ENCODE results near the gene CAPZA2. TPM values are rescaled to one million over a fixed set of nuclear protein-coding genes. Genes with fewer than 3 reads are reported as not detected.
A peak's percentile ranks its signal among the peaks of the same experiment; 100 is the strongest.

The CAPZA2 gene
- polyA plus RNA-seq, 2 of the 4 experiments (the other 2 are of a cell fraction), result 151 to 213 TPM

GRCh38 chr7:116876664-116877442, 14.5 kb downstream of the CAPZA2 start:
- Histone ChIP-seq H3K4me3 (no peak overlapping the region), H3K27ac (no peak overlapping the region), H3K4me2 (no peak overlapping the region), H3K4me1 (peaks cover 8% of the 10 kb centered on the region; the same call in 1 of the 3 replicates), H3K9me3 (no peaks in the 10 kb centered on the region)
- DNase-seq (ENCODE audit: low read depth in 1 of 2, low spot score in 1 of 2) (no peak), FAIRE-seq (no peak), ATAC-seq (peak; percentile 54 to 67; a peak in 3 of 6 replicates)
- CTCF ChIA-PET, result no interaction called here
- TF ChIP-seq ATOH8 (CRISPR knock-in tag; IDR thresholded peaks at IDR 0.05; ENCODE audit: low read depth) (no peak), RFX5 (IDR thresholded peaks at IDR 0.05) (no peak), PBX3 (IDR thresholded peaks at IDR 0.05) (no peak), ZC3H11A (IDR thresholded peaks at IDR 0.05) (no peak), EP300 (IDR thresholded peaks at IDR 0.05) (no peak), JUN (IDR thresholded peaks at IDR 0.05) (no peak), ZFP36 (IDR thresholded peaks at IDR 0.05; ENCODE audit: borderline replicate concordance, partially characterized antibody) (no peak)
- TF ChIP-seq, protein P1, sequence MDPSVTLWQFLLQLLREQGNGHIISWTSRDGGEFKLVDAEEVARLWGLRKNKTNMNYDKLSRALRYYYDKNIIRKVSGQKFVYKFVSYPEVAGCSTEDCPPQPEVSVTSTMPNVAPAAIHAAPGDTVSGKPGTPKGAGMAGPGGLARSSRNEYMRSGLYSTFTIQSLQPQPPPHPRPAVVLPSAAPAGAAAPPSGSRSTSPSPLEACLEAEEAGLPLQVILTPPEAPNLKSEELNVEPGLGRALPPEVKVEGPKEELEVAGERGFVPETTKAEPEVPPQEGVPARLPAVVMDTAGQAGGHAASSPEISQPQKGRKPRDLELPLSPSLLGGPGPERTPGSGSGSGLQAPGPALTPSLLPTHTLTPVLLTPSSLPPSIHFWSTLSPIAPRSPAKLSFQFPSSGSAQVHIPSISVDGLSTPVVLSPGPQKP (IDR thresholded peaks at IDR 0.05; ENCODE audit: low read depth, low read length), result no peak
- WGBS (ENCODE audit: missing lambda C conversion rate), result 87% methylated on average over 8 of the region's 8 CpGs
- POLR2A ChIA-PET, result no interaction called here

DNA sequence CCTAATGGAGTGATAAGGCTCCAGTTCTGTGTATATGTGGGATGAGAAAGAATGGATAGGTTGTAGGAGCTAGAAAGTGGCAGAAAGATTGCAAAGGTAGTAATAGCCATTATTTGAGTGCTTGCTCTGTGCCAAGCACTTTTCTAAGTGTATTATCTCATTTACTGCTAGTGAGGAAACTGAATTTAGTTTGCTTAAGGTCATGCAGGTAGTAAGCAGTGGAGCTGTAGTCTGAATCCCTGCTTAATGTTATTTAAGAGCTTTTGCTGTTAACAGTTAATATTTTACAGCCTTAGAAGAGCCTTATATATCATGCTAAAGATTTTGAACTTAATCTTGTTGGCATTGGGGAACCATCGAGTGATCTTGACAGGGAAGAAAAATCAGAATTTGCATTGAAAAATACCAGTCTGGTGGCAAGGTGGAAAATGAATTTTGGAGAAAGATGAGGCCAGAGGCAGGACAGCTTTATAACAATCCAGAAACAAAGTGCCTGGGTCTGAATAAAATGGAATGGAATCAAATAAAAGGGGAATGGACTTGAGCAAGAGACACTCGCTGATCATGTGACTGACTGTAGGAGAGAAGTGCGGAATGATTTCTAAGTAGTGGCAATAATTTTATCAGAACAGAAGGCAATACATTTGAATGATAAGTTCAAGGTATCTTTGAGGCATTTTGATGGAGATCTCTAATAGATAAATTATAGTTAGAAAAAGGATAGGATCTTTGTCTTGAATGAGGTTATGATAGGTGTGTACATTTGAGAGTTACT, 15.2 kb downstream of the CAPZA2 start:
- POLR2A ChIA-PET, result no interaction called here
- Histone ChIP-seq H3K4me1 (peaks cover 5% of the 10 kb centered on the region; the same call in 1 of the 3 replicates), H3K4me2 (no peak overlapping the region), H3K9me3 (no peaks in the 10 kb centered on the region), H3K4me3 (no peak overlapping the region), H3K27ac (no peak overlapping the region)
- CTCF ChIA-PET, result no interaction called here
- FAIRE-seq (no peak), DNase-seq (ENCODE audit: low read depth in 1 of 2, low spot score in 1 of 2) (no peak), ATAC-seq (no peak)
- 94% methylated on average over 3 of the region's 3 CpGs for WGBS (ENCODE audit: missing lambda C conversion rate)
- TF ChIP-seq TFCP2L1 (CRISPR knock-in tag; IDR thresholded peaks at IDR 0.05), result no peak
- TF ChIP-seq SMC3 (IDR thresholded peaks at IDR 0.05), result no peak
- no peak for TF ChIP-seq BHLHE40 (IDR thresholded peaks at IDR 0.05; ENCODE audit: low read depth, low read length)
- TF ChIP-seq HDAC2 (IDR thresholded peaks at IDR 0.05), result no peak
- TF ChIP-seq MYC (IDR thresholded peaks at IDR 0.05; ENCODE audit: borderline replicate concordance, low read length), result no peak
- TF ChIP-seq HOXA7 (CRISPR knock-in tag; IDR thresholded peaks at IDR 0.05), result no peak
- no peak for TF ChIP-seq NFE2L2 (conservative IDR thresholded peaks at IDR 0.05; ENCODE audit: low read length)
- no peak for TF ChIP-seq JUN (IDR thresholded peaks at IDR 0.05)
- TF ChIP-seq BCL3 (IDR thresholded peaks at IDR 0.05), result no peak
- TF ChIP-seq NPAS2 (CRISPR knock-in tag; IDR thresholded peaks at IDR 0.05; ENCODE audit: borderline replicate concordance), result no peak
- TF ChIP-seq EHF (CRISPR knock-in tag; IDR thresholded peaks at IDR 0.05), result no peak

DNA sequence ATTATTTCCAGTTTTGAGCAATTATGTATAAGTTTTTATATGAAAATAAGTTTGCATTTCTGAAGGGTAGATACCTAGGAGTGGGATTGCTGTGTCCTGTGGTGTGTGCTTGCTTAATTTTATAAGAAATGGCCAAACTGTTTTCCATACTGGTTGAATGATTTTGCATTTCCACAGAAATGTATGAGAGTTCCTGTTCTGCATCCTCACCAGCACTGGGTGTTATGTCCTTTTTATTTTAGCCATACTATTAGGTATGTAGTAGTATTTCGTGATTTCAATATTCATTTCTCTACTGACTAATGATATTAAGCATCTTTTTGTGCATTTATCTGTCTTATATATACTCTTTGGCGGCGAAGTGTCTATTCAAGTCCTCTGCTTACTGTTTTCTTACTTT, 22.3 kb downstream of the CAPZA2 start:
- CTCF ChIA-PET, result no interaction called here
- Histone ChIP-seq H3K4me3 (no peak overlapping the region), H3K9me3 (no peaks in the 10 kb centered on the region), H3K4me1 (0 out of 3 replicates have a peak, but pooled peaks cover 4% of the 10 kb centered on the region), H3K27ac (no peak overlapping the region), H3K4me2 (no peak overlapping the region)
- DNase-seq (ENCODE audit: low read depth in 1 of 2, low spot score in 1 of 2) (no peak), ATAC-seq (no peak), FAIRE-seq (no peak)
- 95% methylated on average over 3 of the region's 3 CpGs for WGBS (ENCODE audit: missing lambda C conversion rate)
- POLR2A ChIA-PET, result no interaction called here
- TF ChIP-seq EHMT2 (IDR thresholded peaks at IDR 0.05; ENCODE audit: low read depth), result no peak
- TF ChIP-seq ZC3H11A (IDR thresholded peaks at IDR 0.05), result no peak
- TF ChIP-seq POLR2AphosphoS2 (conservative IDR thresholded peaks at IDR 0.05; ENCODE audit: low read length), result no peak
- no peak for TF ChIP-seq ZFP36 (IDR thresholded peaks at IDR 0.05; ENCODE audit: borderline replicate concordance, partially characterized antibody)
- no peak for TF ChIP-seq CBX8 (IDR thresholded peaks at IDR 0.05)
- no peak for TF ChIP-seq HOXB5 (CRISPR knock-in tag; IDR thresholded peaks at IDR 0.05)
- TF ChIP-seq TFCP2L1 (CRISPR knock-in tag; IDR thresholded peaks at IDR 0.05), result no peak
- TF ChIP-seq HOXA7 (CRISPR knock-in tag; IDR thresholded peaks at IDR 0.05), result no peak
- TF ChIP-seq FOXS1 (CRISPR knock-in tag; IDR thresholded peaks at IDR 0.05), result no peak
- no peak for TF ChIP-seq CHD4 (IDR thresholded peaks at IDR 0.05; ENCODE audit: borderline replicate concordance)
- TF ChIP-seq SREBF2 (IDR thresholded peaks at IDR 0.05), result no peak
- TF ChIP-seq ZNF302 (CRISPR knock-in tag; IDR thresholded peaks at IDR 0.05), result no peak
- no peak for TF ChIP-seq NPAS2 (CRISPR knock-in tag; IDR thresholded peaks at IDR 0.05; ENCODE audit: borderline replicate concordance)
- no peak for TF ChIP-seq FOSL2 (IDR thresholded peaks at IDR 0.05)
- TF ChIP-seq FOSL2 (CRISPR knock-in tag; IDR thresholded peaks at IDR 0.05), result no peak

Data from A549 (cell line).